HG02840 (cell line): ENCODE results near the gene TCEA2.
"Not testable (repeated sequence)": the region's sequence is repeated elsewhere in the genome, so short reads cannot be mapped to it uniquely, and the experiment has no call there.

Experiments
- ATAC-seq: cut with Tn5 transposase; IDR thresholded peaks from one replicate; pipeline ENCODE4 v1.9.1; 2021; ENCODE audit warnings: mild to moderate bottlenecking, moderate library complexity, moderate number of reproducible peaks; ENCODE audit not compliant: unreplicated experiment, low FRiP score

The TCEA2 gene

DNA sequence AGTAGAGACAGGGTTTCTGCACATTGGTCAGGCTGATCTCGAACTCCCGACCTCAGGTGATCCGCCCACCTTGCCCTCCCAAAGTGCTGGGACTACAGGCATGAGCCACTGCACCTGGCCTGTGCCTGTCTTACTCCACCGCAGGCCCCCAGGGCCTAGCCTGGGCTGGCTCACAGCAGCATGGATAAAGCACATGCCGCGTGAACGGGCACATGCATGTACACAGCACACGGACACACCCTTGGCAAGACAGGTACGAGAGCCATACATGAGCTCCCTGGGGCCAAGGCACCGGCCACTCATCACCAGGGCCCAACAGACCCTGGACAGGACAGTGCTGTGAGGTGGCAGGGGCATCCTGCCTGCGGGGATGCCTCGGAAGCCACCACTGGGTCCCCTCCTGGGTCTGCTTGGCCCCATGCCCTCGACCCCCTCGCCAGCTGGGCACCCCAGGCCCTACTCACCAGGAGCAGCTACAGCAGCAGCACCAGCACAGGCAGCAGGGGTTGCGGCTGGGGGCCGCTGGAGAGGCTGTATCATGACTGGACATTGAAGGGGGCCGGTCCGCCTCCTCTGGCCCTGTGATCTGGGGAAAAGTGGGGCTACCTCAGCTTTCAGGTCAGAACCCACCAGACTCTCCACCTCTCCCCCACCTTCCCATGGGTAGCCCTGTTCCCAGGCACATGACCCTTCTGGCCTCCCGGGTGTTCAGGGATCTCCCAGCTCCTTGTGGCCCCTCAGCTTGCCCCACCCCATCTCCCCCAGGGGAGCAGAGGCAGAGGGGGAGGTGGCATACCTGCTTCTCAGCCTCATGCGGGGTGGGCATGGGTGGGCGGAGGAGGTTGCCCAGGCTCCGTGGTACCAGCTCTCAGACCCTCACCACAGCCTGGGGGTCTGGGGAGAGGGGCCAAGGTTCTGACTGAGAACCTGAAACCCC is 13.3 kb downstream of the TCEA2 start:
- no peak for ATAC-seq

DNA sequence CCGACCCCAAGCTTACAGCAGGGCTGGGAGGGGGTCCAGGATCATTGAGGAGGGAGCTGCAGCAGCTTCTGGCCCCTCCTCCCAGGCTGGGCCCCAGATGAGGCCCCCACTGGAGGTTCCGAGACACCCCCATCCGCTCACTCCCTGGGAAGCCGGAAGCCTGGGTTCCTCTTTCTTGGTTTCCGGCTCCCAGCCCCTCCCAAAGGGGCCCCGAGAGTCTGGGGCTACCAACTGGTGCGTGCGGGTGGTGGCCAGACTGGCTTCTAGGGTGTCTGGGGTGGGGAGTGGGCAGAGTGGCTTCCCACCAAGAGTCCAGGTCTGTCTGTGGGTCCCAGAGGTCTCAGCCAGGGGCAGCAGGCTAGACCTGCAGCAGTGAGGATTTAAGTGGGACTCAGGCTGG is 14.1 kb downstream of the TCEA2 start:
- ATAC-seq, result no peak

DNA sequence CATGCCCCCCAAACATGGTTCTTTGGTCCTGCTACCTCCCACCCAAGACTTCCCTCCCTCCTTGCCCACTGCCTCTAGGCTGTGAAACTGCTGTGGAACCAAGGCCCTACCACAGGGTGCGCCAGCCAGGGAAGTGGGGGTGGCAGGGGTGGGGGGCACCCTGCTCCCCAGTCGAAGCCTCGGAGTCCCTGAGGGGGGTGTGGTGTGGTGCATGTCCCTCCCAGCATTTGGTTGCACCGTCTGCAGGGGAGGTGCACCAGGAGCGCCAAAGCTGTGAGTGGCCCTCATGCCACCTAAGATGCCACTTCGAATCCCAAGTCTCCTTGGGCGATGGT is 14.5 kb downstream of the TCEA2 start:
- ATAC-seq, result no peak

DNA sequence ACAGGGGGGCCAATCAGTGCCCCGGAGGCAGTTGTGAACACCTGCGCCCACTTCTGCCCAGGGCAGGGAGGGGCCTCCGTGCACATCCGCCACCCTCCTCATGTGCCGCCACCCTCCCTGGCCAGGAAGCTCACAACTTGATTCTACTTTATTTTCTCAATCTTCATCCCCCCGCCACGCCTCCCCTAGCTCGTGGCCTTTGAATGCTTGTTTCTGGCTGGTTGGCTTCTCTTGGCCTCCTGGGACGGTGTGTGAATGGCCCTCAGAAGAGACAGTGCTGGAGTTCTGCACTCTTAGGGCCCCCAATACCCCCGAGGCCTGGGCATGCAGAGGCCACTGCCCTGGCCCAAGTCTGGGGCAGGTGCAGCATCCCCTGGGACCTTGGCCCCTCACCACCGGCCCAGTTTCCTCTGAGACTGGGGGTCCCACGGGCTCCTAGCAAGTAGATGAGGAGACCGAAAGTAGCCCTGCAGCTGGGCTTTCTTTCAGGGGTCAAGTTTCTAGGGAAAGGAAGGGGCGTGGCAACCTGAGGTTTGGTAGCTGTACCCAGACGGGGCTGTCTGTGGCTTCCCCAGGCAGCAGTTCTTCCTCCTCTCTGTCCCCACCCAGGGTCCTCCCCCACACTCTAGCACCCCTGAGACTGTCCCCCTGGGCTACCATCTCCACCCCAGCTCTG is 15.0 kb downstream of the TCEA2 start:
- no peak for ATAC-seq

DNA sequence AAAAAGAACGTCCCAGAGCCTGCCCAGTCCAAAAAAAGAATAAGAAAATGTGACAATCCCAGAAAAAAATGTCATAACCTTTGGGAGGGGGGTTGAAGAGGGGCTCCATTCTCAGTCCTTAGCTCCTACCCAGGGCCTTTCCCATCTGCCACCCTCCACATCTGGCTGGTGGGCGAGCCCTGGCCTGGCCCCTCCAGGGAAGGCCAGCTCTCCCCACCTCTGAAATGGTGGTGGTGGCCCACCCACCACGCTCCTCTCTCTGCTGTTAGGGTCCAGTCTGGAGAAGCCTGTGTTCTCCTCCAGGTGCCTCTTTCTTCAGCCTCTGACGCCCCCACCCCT is 15.9 kb downstream of the TCEA2 start:
- no peak for ATAC-seq

DNA sequence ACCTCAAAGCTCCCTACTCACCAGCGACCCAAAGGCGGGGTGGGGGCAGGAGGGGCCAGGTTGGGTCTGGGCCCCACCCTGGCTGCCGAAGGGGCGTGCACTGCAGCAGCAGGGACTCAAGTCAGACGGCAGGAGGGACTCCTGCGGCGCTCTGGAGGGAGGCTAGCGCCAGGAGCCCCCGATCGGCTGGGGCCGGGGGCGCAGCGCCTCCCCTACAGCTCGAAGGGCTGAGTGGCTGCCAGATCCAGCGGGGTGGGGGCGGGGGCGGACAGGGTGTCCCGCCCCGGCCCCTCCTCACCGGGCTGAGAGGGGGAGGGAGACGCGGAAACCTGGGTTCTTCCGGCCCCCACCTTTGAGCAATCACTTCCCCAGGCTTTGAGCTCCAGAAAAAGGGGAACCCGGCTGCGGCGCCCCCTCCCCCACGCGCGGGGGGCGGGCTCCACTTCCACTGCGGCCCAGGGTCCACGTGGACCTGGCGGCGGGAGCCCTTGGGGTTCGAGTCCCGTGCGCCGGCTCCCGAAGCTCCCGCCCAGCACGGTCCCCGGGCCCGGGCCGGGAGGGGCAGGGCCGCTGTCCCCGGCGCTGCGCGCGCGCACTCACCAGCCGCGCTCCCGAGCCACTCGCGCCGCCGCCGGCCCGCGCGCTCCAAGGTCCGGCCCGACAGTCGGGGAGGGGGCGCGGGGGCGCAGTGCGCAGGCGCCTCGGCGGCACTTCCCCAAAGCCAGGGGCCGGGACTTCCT is 16.4 kb downstream of the TCEA2 start, which contains the start of gene RGS19:
RGS19 (minus strand) TSS at position 246 of the 740 bp plus-strand sequence. CDS start 2,632 bp downstream, outside the sequence.
- ATAC-seq, result peak; percentile 35

DNA sequence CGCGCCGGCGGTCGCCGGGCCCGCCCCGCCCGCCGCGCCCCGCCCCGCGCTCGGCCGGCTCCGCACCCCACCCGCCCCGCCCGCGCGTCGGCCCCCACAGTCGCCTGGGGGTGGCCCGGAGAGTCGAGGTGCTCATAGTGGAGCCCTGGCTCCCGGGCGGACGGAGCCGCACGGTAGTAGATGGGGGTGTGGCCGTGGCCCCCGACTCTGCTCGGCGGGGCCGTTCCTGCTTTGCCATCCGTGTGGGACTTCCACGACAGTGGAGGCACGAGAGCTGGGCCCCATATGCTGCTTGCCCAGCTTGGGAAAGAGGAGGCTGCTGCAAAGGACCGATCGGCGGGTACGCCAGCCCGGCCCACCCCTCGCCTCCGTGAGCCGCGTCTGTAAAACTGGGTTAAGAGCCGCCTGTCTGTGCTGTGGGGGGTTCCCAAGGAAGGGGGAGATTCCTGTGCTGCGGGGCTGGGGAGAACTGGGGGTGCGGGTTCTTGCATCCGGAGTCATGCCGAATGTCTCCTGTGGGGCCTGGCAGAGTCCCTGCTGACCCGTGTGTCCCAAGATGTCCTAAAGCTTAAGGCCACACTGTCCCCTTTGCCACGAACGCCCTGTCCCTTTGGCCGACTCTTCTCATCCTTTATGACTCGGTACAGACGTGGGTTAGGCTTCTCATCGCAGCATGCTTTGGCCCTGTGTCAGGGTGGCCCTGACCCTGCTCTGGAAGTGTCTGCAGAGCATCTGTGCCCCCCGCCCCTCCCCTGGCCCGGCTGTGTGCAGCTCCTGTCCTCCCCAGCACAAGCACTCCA is 17.2 kb downstream of the TCEA2 start, which contains the start of gene OPRL1:
OPRL1 (plus strand) TSS at position 70 of the 800 bp plus-strand sequence. CDS start 12,639 bp downstream, outside the sequence.
- no peak for ATAC-seq

DNA sequence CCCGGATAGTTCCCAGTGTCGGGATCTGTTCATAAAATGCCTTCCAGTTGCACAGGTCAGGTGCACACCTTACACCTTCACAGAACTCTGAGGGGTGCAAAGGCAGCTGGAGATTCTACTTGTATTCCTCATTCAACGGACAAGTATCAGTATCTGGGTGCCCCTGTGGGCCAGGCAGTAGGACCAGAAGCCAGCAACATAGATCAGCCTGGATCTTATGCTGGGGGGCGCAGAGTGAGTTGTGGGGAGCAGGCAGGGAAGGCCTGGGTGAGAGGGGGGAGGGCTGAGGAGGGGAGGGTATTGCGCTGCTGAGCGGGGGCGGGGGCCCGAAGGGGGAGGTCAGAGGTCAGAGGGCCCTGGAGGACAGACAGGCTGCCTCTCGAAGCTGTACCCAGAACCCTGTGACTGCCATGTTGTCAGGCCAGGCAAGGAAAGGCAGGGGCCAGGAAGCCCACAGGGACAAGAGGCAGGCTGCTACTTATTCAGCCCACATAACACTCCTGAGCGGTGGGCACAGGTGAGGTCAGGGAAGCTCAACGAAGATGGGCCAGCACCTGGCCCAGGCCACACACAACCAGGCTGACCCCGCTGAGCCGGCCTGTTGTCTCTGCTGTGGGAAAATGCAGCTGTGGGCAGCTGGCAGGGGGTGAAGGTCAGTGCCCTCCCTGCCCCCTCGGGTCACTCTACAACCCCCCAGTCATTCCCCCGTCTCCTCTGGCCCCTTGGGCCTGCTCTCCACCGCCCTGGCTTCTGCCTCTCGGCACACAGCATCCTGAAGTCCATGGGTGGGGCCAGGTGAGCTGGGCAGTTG is 18.0 kb downstream of the TCEA2 start:
- no peak for ATAC-seq

DNA sequence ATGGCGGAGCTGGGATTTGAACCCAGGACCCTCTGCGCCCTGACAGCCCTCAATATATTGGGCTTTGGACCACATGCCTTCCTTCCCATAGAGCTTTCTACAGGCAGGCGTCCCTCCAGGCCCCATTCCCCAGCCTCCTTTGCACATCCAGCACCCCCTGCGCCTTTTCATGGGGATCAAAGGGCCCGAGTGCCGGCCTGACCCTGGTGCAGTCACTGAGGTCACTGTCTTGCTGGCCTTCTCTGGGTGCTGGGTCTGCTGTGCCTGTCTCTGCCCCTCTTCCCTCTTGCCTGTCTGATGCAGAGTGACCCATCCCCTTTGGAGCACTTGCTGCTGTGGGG is 18.6 kb downstream of the TCEA2 start:
- no peak for ATAC-seq

DNA sequence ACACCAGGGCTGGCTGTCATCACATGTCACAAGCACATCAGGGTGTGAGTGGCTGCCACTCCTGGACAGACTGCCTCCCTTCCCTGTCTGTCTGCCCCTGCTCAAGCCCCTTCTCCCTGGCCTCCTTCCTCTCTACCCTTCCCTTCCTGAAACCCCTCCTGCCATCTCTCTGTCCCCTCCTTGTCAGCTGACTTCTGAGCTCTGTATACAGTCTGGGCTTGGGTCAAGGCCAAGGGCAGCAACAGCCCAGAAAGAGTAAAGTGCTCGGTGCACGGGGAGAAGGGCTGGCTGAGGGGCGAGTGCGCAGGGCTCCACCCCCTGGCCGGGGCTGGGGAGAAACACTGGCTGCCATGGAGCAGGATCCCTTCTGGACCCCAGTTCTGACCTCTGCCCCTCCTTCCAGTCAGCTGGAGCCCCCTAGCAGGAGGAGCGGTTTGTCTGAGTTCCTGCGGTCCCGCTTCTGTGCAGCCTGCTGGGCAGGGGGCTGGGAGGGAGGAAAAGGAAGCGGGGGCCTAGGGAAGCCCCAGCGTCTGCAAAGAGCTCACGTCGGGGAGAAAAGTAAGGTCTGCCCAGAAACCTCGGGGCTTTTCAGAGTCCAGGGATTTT is 19.2 kb downstream of the TCEA2 start:
- ATAC-seq, result no peak

DNA sequence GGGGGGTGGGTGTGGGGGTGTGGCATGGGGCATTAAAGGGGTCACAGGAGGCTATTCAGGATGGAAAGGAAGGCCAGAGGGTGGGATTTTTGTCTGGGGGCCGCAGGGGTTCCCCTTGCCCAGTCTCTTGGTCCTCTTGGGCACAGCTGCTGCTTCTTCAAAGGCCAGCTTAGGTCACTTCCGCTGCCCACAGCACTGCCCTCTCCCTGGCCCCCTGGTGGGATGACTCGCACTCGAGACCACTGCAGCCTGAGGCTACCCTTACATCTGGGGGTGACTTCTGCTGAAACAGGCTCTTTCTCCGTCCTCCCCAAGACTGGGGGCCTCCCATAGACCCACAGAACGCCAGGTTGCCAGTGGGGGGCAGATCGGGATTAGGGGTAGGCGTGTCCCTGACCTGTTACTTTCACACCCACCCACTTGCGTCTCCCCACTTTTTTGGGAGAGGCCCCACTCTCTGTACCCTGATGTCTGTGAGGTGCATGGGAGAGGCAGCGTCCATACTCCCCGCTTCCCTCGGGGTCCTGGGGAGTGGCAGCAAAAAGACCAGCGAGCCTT is 19.9 kb downstream of the TCEA2 start:
- ATAC-seq, result no peak

DNA sequence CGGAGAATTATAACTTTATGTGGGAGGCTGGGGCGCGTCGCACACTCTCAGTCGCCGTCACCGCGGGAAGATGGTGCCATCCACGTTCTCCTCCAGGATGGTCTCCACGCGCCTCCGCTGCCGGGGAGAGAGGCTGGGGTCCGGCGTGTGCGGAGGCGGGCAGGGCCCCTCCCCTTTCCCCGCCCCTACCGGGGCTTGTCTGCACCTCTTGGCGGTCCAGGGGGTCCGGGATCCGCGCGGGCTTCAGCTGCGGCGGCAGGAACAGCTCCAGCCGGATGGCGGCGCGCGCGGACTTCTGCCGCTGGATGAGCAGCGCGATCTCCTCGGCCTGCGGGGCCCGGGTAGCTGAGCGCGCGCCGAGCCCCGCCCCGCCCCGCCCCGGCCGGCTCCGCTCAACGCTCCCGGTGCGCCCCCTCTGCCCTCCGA is 20.4 kb downstream of the TCEA2 start:
- no peak for ATAC-seq

DNA sequence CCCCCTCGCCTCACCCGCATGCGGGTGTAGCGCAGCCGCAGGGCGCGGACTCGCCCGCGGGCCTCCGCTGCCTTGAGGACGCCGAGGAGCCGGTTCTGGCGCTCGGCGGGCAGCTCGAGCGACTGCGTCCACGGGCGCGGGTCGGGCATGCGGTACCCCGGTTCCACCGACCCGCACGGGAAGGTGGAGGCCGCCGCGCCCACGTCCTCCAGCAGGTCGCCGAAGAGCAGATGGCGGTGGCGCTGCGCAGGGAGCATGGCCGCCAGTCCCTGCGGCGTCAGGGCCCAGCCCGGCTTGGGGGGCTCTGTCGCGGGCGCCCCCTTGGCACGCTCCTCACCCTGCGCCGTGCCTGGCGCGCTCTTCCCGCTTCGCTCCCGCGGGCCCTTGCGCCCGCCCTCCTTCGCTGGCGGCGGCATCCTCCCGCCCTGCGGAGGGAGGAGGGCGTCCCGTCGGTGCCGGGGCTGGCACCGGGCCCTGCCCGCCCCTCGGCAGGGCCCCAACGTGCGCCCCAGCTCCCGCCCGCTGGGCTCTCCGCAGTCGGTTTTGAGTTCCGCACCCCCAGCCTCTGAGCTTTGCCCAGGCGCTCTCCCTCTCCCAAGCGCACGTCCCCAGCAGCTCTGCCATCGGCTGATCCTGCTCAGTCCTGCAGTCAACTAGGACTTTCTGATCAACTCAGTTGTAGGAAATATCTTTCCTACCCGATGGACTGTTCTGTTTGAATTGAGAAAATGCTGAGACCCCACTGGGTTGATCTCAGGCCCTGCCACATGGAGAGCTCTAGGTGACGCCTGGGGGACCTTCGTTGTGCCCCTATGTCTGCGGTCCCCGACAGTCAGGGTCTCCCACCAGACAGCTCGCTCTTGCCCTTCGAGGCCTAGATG is 21.0 kb downstream of the TCEA2 start, which contains the start of gene LKAAEAR1:
LKAAEAR1 (minus strand) TSS at position 595 of the 881 bp plus-strand sequence; CDS start at position 416, 179 bp downstream.
- ATAC-seq, result no peak

DNA sequence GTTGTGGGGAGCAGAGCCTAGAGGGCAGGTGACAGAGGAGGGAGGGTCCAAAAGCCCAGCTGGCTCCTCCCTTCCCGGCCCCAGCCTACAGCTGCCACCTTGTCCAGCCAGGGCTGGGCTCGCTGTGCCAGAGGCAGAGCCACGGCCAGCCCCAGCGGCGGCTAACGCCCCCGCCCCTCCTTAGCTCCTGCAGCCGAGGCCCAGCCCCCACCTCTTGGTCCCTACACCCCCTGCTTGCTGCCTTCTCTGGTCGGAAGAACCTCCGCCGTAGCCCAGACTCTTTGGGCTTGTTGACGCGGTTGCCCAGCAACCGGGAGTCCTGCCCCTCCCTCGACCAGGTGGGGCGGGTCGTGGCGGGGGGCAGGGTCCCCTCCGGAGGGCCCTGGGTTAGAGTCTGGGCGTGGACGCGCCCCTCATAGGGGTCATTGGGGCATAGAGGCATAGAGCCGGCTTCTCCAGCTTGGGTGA is 21.7 kb downstream of the TCEA2 start:
- ATAC-seq, result no peak

DNA sequence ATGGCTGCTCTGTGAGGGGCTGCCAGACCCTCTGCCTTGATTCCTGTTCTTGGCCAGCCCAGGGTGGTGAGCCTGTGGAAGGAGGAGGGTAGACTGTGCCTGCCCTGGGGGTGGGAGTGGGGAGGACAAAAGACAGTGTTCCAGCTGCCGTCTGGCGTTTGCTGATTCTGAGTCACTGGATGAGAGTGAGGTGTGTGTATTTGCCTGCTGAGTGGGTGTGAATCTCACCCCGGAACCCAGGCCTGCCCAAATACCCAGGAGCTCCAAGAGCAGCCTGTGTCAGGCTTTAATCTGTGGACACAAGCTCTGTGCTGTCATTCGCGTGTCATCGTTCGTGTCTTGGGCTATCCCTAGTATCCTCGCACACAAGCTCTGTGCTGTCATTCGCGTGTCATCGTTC is 23.8 kb downstream of the TCEA2 start:
- no peak for ATAC-seq

DNA sequence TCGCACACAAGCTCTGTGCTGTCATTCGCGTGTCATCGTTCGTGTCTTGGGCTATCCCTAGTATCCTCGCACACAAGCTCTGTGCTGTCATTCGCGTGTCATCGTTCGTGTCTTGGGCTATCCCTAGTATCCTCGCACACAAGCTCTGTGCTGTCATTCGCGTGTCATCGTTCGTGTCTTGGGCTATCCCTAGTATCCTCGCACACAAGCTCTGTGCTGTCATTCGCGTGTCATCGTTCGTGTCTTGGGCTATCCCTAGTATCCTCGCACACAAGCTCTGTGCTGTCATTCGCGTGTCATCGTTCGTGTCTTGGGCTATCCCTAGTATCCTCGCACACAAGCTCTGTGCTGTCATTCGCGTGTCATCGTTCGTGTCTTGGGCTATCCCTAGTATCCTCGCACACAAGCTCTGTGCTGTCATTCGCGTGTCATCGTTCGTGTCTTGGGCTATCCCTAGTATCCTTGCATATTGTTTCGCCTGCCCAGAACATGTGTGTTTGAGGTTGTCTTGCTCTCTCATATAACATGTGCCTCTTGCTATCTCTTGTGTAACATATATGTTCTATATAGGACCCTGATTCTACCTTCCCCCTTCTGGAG is 24.3 kb downstream of the TCEA2 start:
- ATAC-seq, result not testable (repeated sequence)

DNA sequence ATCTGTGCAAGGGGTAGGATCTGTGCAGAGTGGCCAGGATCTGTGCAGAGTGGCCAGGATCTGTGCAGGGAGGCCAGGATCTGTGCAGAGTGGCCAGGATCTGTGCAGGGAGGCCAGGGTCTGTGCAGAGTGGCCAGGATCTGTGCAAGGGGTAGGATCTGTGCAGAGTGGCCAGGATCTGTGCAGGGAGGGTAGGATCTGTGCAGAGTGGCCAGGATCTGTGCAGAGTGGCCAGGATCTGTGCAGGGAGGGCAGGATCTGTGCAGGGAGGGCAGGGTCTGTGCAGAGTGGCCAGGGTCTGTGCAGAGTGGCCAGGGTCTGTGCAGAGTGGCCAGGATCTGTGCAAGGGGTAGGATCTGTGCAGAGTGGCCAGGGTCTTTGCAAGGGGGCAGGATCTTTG is 25.6 kb downstream of the TCEA2 start:
- not testable (repeated sequence) for ATAC-seq
